Right lobe of liver (tissue), 4 donors: ENCODE data around the gene PTPRT.

Source experiments
- CTCF ChIP-seq, 4 donors: fragments of 200-600 bp in 3 of 4; fragments of 450-650 bp in 1 of 4; IDR thresholded peaks; one replicate each; pipeline versions ENCODE4 v1.5.1 to v1.8.0; 2016 to 2022; ENCODE audit warnings: antibody characterized with exemption in 4 of 4, mild to moderate bottlenecking in 2 of 4
- POLR2A ChIP-seq: fragments of 450-650 bp; IDR thresholded peaks from one replicate; pipeline ENCODE4 v1.6.1; 2017; ENCODE audit warnings: antibody characterized with exemption, mild to moderate bottlenecking
- donor health status: DM: no; HTN: no; CAD: no.
- donor health status: DM: no; HTN: no; CAD: no.
- donor health status: DM: no; HTN: yes; CAD: no.

DNA sequence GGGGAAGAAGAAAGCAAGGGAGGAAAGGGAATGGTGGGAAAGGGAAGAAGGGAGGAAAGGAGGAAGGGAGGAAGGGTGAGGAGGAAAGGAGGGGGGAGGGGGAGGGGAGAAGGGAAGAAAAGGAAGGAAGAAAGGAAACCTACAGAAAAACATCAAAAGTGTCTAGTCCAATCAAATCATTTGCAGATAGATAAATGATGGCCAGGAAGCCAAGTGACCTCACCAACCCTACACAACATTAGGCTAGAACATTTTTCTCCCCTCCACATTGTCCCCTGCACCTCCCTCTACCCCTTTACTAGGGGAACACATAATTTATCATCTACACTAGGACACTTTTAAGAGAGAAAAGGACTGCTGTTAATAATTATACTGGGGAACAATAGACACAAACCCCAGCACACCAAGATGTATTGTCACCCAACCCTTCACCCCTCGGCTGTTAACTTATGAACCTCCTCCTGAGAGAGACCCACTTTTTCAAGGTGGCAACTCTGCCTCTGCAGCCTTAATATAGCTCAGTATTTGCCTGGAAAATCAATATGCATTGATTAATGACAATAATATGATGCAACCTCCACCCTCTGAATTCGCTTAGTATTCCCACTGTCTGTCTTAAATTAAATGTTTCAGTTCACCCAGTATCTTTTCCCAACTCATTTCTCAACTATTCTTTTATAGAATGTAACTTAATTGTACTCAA lies 231.2 kb downstream of the PTPRT start:
- TF ChIP-seq CTCF (IDR thresholded peaks at IDR 0.05) (no peak), POLR2A (no peak)
